NB4 (cell line): Measurements from ENCODE around the gene GP2.

Experiments
- POLR2A ChIP-seq: IDR thresholded peaks from 2 replicates; pipeline ENCODE4 v1.6.1; 2011; ENCODE audit warnings: mild to moderate bottlenecking; ENCODE audit not compliant: insufficient read length; ENCODE audit errors: extremely low read depth
- TF ChIP-seq, protein P1 (sequence below): IDR thresholded peaks from one replicate; pipeline ENCODE4 v1.5.1; 2012; ENCODE audit warnings: low read depth, low read length
- TF ChIP-seq, protein P2 (sequence below): IDR thresholded peaks from 2 replicates; pipeline ENCODE4 v1.6.1; 2011; ENCODE audit warnings: low read depth, low read length

DNA sequence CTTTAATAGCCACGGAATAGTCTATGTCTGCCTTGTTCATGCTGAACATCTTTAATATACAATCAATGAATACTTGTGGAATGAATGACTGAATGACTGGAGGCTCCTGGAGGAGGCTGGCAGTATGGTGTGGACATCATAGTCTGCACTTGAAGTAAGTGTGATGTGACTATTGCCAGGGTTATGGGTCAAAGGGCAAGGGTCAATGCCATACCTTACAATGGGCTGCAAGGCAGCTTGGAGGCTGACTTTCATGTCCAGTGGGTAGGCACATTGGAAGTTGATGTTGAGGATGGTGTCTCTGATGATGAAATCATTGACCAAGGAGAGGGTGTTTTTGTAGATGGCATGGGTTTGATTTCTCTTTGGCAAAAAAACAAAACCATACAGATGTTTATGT, 7.9 kb downstream of the GP2 start:
- TF ChIP-seq, protein P1, sequence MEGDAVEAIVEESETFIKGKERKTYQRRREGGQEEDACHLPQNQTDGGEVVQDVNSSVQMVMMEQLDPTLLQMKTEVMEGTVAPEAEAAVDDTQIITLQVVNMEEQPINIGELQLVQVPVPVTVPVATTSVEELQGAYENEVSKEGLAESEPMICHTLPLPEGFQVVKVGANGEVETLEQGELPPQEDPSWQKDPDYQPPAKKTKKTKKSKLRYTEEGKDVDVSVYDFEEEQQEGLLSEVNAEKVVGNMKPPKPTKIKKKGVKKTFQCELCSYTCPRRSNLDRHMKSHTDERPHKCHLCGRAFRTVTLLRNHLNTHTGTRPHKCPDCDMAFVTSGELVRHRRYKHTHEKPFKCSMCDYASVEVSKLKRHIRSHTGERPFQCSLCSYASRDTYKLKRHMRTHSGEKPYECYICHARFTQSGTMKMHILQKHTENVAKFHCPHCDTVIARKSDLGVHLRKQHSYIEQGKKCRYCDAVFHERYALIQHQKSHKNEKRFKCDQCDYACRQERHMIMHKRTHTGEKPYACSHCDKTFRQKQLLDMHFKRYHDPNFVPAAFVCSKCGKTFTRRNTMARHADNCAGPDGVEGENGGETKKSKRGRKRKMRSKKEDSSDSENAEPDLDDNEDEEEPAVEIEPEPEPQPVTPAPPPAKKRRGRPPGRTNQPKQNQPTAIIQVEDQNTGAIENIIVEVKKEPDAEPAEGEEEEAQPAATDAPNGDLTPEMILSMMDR: no peak
- TF ChIP-seq POLR2A: no peak
- TF ChIP-seq, protein P2, sequence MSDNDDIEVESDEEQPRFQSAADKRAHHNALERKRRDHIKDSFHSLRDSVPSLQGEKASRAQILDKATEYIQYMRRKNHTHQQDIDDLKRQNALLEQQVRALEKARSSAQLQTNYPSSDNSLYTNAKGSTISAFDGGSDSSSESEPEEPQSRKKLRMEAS: no peak
